HG02973 (cell line): Measurements from ENCODE around the gene TEFM.
"Not testable (repeated sequence)": the region's sequence is repeated elsewhere in the genome, so short reads cannot be mapped to it uniquely, and the experiment has no call there.

ENCODE experiments used
- ATAC-seq: cut with Tn5 transposase; IDR thresholded peaks from one replicate; pipeline ENCODE4 v1.9.1; 2021; ENCODE audit warnings: moderate library complexity; ENCODE audit not compliant: unreplicated experiment

Gene TEFM

GRCh38 chr17:30906101-30906911 is at the start of gene TEFM:
TEFM (minus strand) TSS chr17:30906238; CDS start chr17:30906198, 40 bp downstream.
- ATAC-seq: peak; percentile 76

GRCh38 chr17:30954046-30954830 is 48.2 kb upstream of the TEFM start:
- no peak for ATAC-seq

- ATAC-seq: no peak
These were observed 46.8 kb upstream of the TEFM start for GRCh38 chr17:30952638-30953393.

- no peak for ATAC-seq
These were observed 44.8 kb upstream of the TEFM start for GRCh38 chr17:30950669-30951399.

- no peak for ATAC-seq
These were observed 44.2 kb upstream of the TEFM start for GRCh38 chr17:30950189-30950588.

GRCh38 chr17:30947796-30948195 is 41.8 kb upstream of the TEFM start:
- ATAC-seq: no peak

GRCh38 chr17:30942308-30943079 is 36.5 kb upstream of the TEFM start:
- no peak for ATAC-seq

- no peak for ATAC-seq
These were observed 33.1 kb upstream of the TEFM start for GRCh38 chr17:30939051-30939689.

GRCh38 chr17:30933966-30934365 is 27.9 kb upstream of the TEFM start:
- ATAC-seq: no peak

- ATAC-seq: not testable (repeated sequence)
These were observed 25.5 kb upstream of the TEFM start for GRCh38 chr17:30931582-30931981.

GRCh38 chr17:30930495-30930894 is 24.5 kb upstream of the TEFM start:
- ATAC-seq: no peak

- ATAC-seq: not testable (repeated sequence)
These were observed 23.8 kb upstream of the TEFM start for GRCh38 chr17:30929861-30930260.

- ATAC-seq: no peak
These were observed 23.1 kb upstream of the TEFM start for GRCh38 chr17:30929081-30929633.

GRCh38 chr17:30928584-30928983 is 22.5 kb upstream of the TEFM start:
- no peak for ATAC-seq

GRCh38 chr17:30927756-30928155 is 21.7 kb upstream of the TEFM start:
- no peak for ATAC-seq

GRCh38 chr17:30926516-30926915 is 20.5 kb upstream of the TEFM start:
- no peak for ATAC-seq

- ATAC-seq: no peak
These were observed 18.3 kb upstream of the TEFM start for GRCh38 chr17:30924341-30924740.

GRCh38 chr17:30922235-30923030 is 16.4 kb upstream of the TEFM start:
- no peak for ATAC-seq
